Suprapubic skin (tissue), 4 donors: ENCODE results near the gene UBR7. TPM values are rescaled to one million over a fixed set of nuclear protein-coding genes. Genes with fewer than 3 reads are reported as not detected.

Source experiments
- DNase-seq, 2 donors: peaks; one replicate each; pipeline ENCODE4 v3.0.0-alpha.2; 2019; ENCODE audit warnings: low spot score in 2 of 2
- H3K27ac ChIP-seq: fragments of 200-600 bp; sonication (generic); one replicate; pipeline ENCODE4 v1.5.1; 2019
- H3K27me3 ChIP-seq: fragments of 200-600 bp; sonication (generic); one replicate; pipeline ENCODE4 v1.5.1; 2019
- H3K36me3 ChIP-seq: fragments of 200-600 bp; sonication (generic); one replicate; pipeline ENCODE4 v1.5.1; 2019
- H3K4me1 ChIP-seq: fragments of 200-600 bp; sonication (generic); one replicate; pipeline ENCODE4 v1.5.1; 2019
- H3K4me3 ChIP-seq: fragments of 200-600 bp; sonication (generic); one replicate; pipeline ENCODE4 v1.5.1; 2019; ENCODE audit warnings: mild to moderate bottlenecking
- H3K9me3 ChIP-seq: fragments of 200-600 bp; sonication (generic); one replicate; pipeline ENCODE4 v1.5.1; 2019
- EP300 ChIP-seq: sonication (generic); formaldehyde crosslinking; IDR thresholded peaks from one replicate; pipeline ENCODE4 v1.6.1; 2017; ENCODE audit warnings: antibody characterized with exemption
- POLR2A ChIP-seq, 2 donors: fragments of 450-650 bp; IDR thresholded peaks; one replicate each; pipeline ENCODE4 v1.6.1; 2017; ENCODE audit warnings: antibody characterized with exemption in 2 of 2, mild to moderate bottlenecking in 2 of 2, moderate library complexity in 2 of 2
- POLR2AphosphoS5 ChIP-seq, 3 donors: sonication (generic); formaldehyde crosslinking; IDR thresholded peaks; one replicate each; pipeline ENCODE4 v1.6.1; 2017; ENCODE audit warnings: antibody characterized with exemption in 3 of 3
- WGBS: methylation state at CpG from one replicate; pipeline ENCODE4 v1.1.5; 2018; 5-methylcytosine and 5-hydroxymethylcytosine counted together
- total RNA-seq, 4 donors: library from RNA; depleted of rRNA; stranded (reverse); fragments of >200 nt; gene quantifications; one replicate each; pipeline ENCODE4 v1.1.0, GENCODE V29; 2016
- TF ChIP-seq, protein P1 (sequence below), 2 donors: fragments of 200-600 bp in 1 of 2; fragments of 450-650 bp in 1 of 2; sonication (generic) in 1 of 2; IDR thresholded peaks; one replicate each; pipeline ENCODE4 v1.5.1; 2016 to 2019; ENCODE audit warnings: antibody characterized with exemption in 2 of 2, mild to moderate bottlenecking in 1 of 2, moderate library complexity in 1 of 2

UBR7 gene
- total RNA-seq, 4 donors from 2014 or later, result 20.6 to 38.2 (median 34.1) TPM

- 92% methylated on average over 1 of the region's 1 CpG for WGBS
Observed at GRCh38 chr14:93263416-93263815, 56.4 kb downstream of the UBR7 start.

GRCh38 chr14:93266127-93266526 is 59.1 kb downstream of the UBR7 start:
- H3K9me3 ChIP-seq, result no peaks in the 10 kb centered on the region
- 84% methylated on average over 6 of the region's 6 CpGs for WGBS
- no peaks in the 10 kb centered on the region for H3K27me3 ChIP-seq
- DNase-seq, result no peak
- peaks cover 11% of the 10 kb centered on the region for H3K36me3 ChIP-seq
- no peak overlapping the region for H3K27ac ChIP-seq
- H3K4me1 ChIP-seq, result no peaks in the 10 kb centered on the region
- no peak overlapping the region for H3K4me3 ChIP-seq
- TF ChIP-seq EP300 (no peak), POLR2AphosphoS5 (IDR thresholded peaks at IDR 0.05) (no peak), POLR2A (IDR thresholded peaks at IDR 0.05) (no peak)
- TF ChIP-seq, protein P1, sequence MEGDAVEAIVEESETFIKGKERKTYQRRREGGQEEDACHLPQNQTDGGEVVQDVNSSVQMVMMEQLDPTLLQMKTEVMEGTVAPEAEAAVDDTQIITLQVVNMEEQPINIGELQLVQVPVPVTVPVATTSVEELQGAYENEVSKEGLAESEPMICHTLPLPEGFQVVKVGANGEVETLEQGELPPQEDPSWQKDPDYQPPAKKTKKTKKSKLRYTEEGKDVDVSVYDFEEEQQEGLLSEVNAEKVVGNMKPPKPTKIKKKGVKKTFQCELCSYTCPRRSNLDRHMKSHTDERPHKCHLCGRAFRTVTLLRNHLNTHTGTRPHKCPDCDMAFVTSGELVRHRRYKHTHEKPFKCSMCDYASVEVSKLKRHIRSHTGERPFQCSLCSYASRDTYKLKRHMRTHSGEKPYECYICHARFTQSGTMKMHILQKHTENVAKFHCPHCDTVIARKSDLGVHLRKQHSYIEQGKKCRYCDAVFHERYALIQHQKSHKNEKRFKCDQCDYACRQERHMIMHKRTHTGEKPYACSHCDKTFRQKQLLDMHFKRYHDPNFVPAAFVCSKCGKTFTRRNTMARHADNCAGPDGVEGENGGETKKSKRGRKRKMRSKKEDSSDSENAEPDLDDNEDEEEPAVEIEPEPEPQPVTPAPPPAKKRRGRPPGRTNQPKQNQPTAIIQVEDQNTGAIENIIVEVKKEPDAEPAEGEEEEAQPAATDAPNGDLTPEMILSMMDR (IDR thresholded peaks at IDR 0.05), result no peak

More at GRCh38 chr14:93263416-93263815, 56.4 kb downstream of the UBR7 start:
- no peaks in the 10 kb centered on the region for H3K27me3 ChIP-seq
- no peak for DNase-seq
- no peak overlapping the region for H3K4me3 ChIP-seq
- H3K27ac ChIP-seq, result no peak overlapping the region
- H3K9me3 ChIP-seq, result no peaks in the 10 kb centered on the region
- H3K36me3 ChIP-seq, result peaks cover 11% of the 10 kb centered on the region
- TF ChIP-seq POLR2AphosphoS5 (IDR thresholded peaks at IDR 0.05) (no peak), EP300 (no peak), POLR2A (IDR thresholded peaks at IDR 0.05) (no peak)
- TF ChIP-seq, protein P1 (IDR thresholded peaks at IDR 0.05), result no peak
- no peaks in the 10 kb centered on the region for H3K4me1 ChIP-seq

GRCh38 chr14:93267149-93267711 is 60.2 kb downstream of the UBR7 start:
- no peak for DNase-seq
- Histone ChIP-seq H3K27me3 (no peaks in the 10 kb centered on the region), H3K4me3 (no peak overlapping the region), H3K36me3 (peaks cover 4% of the 10 kb centered on the region), H3K27ac (no peak overlapping the region), H3K9me3 (no peaks in the 10 kb centered on the region), H3K4me1 (no peaks in the 10 kb centered on the region)
- WGBS, result 91% methylated on average over 3 of the region's 3 CpGs
- TF ChIP-seq POLR2AphosphoS5 (IDR thresholded peaks at IDR 0.05), result no peak
- TF ChIP-seq POLR2A (IDR thresholded peaks at IDR 0.05), result no peak
- TF ChIP-seq, protein P1 (IDR thresholded peaks at IDR 0.05), result no peak

DNA sequence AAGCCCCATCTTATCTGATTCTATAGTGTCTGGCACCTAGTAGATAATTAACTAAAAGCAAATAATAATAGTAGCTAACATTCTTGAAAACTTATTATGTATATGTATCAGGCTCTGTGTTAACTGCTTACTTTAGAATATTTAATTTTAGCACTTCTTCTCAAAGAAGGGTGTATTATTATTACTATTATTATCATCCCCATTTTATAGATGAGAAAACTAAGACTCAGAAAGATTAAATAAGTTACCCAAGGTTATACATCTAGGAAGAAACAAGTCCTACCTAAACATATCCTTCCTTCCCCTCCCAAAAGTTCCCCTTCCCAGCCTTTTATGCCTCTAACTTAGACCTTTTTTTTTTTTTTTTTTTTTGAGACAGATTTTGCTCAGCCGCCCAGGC is 61.4 kb downstream of the UBR7 start:
- 100% methylated on average over 1 of the region's 1 CpG for WGBS
- H3K27me3 ChIP-seq, result no peaks in the 10 kb centered on the region
- H3K27ac ChIP-seq, result no peak overlapping the region
- DNase-seq, result no peak
- H3K36me3 ChIP-seq, result peaks cover 1% of the 10 kb centered on the region
- TF ChIP-seq POLR2A (IDR thresholded peaks at IDR 0.05) (no peak), POLR2AphosphoS5 (IDR thresholded peaks at IDR 0.05) (no peak), EP300 (no peak)
- TF ChIP-seq, protein P1 (IDR thresholded peaks at IDR 0.05), result no peak
- no peak overlapping the region for H3K4me3 ChIP-seq
- no peaks in the 10 kb centered on the region for H3K4me1 ChIP-seq
- no peaks in the 10 kb centered on the region for H3K9me3 ChIP-seq

GRCh38 chr14:93269341-93270068 is 62.4 kb downstream of the UBR7 start:
- Histone ChIP-seq H3K9me3 (no peaks in the 10 kb centered on the region), H3K4me3 (no peak overlapping the region), H3K4me1 (no peaks in the 10 kb centered on the region), H3K27me3 (no peaks in the 10 kb centered on the region), H3K36me3 (no peaks in the 10 kb centered on the region), H3K27ac (no peak overlapping the region)
- TF ChIP-seq POLR2A (IDR thresholded peaks at IDR 0.05) (no peak), POLR2AphosphoS5 (IDR thresholded peaks at IDR 0.05) (no peak), EP300 (no peak)
- TF ChIP-seq, protein P1 (IDR thresholded peaks at IDR 0.05), result no peak
- no peak for DNase-seq
- WGBS, result 68% methylated on average over 10 of the region's 10 CpGs
